HG03066 (cell line): ENCODE measurements around the gene SYCP2L.
"Not testable (repeated sequence)": the region's sequence is repeated elsewhere in the genome, so short reads cannot be mapped to it uniquely, and the experiment has no call there.

ENCODE experiments used
- ATAC-seq: cut with Tn5 transposase; IDR thresholded peaks from one replicate; pipeline ENCODE4 v1.9.1; 2021; ENCODE audit warnings: low read depth; ENCODE audit not compliant: unreplicated experiment

Gene SYCP2L

DNA sequence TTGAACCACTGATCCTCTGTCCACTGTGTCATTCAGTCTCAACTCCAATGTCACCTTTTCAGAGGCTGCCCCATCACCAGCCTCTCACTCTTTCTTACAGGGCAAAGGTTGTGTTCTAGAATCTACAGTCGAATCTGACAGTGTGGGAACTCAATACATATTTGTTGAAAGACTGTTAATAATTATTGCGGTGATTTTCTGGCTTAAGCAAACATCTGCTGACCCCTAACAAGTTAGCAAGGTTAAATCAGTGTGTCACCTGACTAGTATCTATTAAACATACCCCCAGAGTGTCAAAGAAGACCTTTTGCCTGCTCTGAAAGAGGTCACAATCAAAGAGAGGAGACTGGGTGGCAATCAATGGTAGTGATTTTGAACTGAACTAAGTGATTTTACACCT, 115.3 kb downstream of the SYCP2L start:
- ATAC-seq = no peak

DNA sequence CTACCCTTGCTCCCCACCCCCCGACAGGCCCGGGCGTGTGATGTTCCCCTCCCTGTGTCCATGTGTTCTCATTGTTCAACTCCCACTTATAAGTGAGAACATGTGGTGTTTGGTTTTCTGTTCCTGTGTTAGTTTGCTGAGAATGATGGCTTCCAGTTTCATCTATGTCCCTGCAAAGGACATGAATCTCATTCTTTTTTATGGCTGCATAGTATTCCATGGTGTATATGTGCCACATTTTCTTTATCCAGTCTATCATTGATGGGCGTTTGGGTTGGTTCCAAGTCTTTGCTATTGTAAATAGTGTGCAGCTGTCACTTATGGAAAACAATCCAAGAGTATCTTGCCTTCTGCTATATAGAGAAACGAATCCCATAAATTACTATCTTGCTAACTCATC, 116.4 kb downstream of the SYCP2L start:
- not testable (repeated sequence) for ATAC-seq

DNA sequence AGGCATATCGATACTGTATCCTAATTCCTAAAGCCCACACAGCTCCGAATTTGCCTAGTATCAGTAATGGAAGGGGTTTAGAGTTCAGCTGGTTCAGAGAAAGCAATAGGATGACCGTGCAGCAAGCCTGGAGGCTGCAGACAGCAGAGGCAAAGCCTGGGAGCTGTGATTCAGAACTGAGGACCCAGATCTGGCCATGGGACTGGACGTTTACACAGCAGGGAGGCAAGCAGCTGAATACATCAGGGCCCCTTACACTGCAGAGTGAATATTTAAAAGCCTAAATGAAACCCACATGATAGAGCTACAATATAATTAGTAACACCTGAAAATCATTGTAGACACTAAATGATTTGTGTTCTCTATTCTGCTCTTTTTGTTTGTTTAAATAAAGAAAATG, 119.2 kb downstream of the SYCP2L start:
- no peak for ATAC-seq

DNA sequence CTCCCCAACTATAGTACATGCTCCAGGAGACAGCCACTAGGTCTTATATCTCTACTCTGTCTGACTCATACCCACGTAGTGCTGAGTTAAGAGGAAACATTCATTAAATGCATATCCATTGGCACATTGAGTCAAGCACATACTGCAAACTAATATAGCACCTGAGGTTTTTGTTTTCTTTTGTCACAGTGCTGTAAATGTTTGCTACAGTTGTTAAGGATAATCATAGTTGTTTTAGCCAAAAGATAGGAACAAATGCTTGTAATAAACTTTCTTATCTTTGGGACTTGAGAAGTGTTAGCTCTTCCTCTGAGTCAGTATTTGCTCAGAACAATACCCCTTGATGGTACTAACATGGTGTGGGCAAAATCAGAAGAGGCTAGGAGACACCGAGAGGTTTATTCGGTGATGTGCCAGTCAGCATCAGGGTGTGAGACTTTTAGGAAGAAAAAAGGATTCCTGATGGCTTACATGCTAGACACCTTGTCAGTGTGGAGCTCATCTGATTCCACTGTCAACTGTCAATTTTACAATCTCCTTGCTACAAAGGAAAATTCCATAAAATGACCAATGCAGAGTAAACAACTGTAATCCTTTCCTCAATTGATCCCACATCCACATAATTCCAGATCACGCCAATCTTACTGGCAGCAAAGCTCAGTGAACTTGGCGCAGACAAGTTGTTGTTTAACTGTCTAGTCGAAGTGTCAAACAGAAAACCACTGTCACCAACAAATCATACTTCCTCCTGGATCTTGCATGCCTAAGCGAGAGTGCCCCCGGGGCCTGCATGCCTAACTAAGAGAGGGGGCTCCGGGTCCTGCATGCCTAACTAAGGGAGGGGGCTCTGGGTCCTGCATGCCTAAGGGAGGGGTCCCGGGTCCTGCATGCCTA, 121.1 kb downstream of the SYCP2L start:
- no peak for ATAC-seq

DNA sequence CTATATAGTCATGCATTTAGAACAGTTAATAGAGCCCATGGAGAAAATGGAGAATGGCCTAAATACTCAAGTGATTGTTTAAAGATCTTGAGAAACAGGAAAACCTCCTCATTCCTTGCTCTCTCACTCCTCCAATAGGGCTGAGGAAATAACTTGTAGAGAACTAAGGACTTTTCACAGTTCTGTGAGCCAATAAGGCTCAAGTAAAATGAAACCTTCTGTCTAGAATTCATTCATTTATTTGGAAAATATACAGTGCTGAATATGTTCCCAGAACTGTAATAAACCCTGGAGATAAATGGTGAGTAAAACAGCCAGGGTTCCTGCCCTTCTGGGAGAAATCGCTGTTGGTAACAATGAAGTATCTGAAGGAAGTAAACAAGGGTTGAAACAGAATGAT, 122.0 kb downstream of the SYCP2L start:
- no peak for ATAC-seq

DNA sequence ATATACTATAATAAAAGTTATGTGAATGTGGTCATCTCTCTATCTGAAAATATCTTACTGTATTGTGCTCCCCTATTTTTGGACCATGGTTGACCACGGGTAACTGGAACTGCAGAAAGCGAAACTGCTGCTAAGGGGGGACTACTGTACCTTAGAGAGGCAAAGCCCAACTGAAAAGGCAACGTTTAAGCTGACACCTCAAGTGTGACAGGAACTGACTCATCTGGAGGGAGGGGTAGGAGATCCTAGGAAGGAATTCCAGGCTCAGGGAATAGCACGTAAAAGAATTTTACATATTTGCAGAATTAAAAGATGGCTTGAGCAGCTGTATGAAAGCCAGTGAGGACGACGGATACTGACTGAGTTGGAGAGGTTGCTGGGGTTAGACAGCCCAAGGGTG, 122.5 kb downstream of the SYCP2L start:
- ATAC-seq = peak; percentile 75

DNA sequence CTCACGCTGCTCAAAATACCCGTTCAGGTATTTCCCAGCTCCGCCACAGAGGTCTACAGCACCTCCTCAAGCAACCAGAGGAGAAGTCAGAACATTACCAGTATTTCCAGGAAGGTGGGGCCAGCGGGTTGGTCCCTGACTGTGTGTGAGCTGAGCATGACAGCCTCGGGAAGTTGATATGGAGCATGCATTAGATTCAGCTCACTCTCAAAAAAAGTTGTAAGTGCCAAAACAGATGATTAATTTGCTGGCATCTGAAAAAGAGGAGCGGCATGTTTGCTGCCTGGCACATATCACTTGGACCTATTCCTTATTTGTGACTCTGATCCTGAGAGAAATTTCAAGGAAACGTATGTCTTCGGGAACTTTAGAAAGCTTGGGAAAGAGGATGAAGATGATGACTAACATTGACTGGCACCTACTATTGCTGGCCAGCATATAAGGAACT, 125.0 kb downstream of the SYCP2L start:
- ATAC-seq = no peak

DNA sequence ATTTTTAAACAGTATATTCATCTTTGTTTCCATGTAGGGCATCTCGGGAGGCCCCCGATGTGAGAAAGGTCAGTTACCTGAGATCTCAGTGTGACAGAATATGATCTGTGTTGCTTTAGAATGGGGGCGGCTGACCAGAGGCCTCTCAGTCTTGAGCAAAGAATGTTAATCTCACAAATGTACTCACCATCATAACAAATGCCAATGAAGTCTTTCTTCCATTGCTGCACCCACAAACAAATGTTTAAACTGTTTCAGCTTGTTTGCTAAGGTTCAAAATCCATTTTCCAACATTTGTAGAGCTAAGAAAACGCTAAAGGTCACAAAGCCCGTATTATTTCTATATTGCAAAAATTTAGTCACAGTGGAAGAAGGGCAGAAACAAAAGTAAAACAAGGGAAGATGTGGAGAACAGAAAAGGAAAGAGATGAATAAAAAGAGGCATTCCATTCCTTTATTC, 125.5 kb downstream of the SYCP2L start:
- no peak for ATAC-seq

DNA sequence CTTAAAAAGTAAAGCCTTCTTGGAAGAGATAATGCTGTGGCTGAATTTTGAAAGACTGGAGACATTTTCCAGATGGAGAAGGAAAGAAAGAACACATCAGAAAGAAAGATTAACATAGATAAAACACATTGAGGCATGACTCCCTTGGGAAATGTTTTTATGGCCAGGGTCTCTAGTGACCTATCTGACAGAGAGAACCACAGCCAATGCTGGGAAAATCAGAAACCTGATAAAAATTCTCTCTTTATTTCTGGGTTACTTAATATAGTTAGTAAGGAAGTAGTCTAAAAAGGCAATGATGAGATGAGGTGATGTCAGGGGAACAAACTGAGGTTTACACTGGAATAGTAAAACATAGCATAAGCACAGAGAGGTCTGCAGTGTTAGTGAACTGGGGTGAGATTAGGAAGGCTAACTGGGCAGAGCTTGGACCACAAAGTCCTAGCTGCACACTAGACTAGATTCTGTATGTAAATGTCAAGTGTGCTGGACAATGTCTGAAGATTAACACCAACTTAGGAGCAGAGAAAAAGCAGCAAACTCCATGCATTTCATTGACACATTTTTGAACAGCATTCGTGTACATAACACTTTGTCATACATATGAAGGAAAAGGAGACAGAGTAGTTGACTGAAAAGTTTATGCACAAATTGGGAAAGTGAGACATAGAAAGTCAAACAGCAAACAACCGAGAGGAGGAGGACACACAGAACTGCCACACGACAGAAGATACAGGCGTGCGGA, 126.3 kb downstream of the SYCP2L start:
- ATAC-seq = no peak

DNA sequence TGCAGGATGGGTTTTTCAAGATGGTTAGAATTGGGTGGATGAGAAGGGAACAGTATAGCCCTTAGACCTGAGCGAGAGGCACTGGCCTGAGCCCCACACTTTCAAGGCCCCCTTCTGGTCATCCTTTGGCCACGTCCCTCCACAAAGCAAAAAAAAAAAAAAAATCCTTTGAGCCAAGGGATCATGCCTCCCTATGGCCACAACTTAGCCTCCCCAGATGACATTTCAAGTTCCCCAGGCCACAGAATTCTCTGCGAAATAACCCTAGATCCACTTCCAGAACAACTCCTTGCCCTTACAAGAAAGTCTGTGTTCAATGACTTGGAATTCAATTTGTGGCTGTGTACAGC, 126.8 kb downstream of the SYCP2L start:
- ATAC-seq = no peak

DNA sequence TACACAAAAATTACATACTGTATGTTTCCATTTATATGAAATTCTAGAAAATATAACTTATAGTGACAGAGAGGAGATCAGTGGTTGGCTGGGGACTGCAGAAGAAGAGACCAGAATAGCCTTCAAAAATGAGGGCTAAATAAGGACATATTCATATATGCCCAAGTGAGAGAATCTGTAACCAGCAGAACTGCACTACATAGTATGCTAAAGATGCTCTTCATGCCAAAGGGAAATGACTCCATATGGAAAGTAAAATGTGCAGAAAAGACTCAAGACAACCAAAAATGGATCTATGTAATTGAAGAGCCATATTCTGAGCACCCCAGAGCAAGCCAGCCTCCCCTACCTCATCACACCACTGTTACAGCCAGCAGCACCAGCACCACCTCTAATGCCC, 128.2 kb downstream of the SYCP2L start:
- no peak for ATAC-seq

DNA sequence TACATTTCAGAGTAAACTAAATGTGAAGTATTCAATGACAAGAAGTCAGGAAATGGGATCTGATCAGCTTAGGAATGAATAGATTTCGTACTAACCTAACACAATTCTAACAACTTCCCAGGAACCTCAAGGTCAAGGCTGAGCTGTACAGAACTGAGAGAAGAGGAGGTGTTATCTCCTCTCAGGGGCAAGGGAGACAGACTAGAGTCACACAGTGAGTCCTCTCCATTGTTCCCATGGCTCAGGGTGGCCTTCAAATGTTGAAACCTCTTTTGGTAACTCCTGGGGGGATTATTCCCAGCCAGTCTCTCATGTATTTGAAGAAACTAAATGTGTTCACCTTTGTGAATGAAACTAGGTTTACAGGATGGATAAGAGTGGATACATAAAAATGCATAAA, 129.6 kb downstream of the SYCP2L start:
- ATAC-seq = no peak

DNA sequence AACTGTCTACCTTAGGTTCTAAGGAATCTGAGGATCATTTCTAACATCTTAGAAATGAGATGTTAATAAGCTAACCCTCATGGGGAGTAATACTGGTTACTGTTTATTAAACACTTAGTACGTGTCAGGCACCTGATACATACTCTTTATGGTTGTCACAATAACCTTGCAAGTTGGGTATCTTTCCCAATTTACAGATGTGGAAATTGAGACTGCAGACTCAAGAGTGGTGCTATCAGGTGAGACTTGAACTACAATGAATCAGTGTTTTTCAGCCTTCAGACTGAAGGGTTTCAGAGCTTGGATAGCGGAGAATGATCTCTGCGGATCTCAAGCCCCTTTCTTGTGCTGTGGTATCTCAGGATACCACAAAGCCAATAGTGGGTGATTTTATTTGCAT, 130.2 kb downstream of the SYCP2L start:
- ATAC-seq = no peak

DNA sequence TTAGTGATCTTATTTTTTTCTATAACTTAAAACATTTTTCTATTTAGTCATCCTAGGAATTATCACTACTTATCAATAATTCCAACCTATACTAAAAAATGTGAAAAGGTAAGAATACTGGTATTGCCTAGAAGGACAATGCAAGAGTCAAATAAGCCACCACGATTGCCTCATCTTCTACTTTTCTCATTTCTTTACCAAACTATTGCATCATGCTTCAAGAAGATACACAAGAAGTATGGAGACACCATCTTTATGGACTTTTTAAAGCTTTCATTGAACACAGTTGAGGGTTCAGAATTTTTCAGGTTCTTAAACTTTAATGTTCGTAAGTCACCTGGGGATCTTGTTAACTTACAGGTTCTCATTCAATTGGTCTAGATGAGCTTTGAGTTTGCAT, 131.4 kb downstream of the SYCP2L start:
- no peak for ATAC-seq

DNA sequence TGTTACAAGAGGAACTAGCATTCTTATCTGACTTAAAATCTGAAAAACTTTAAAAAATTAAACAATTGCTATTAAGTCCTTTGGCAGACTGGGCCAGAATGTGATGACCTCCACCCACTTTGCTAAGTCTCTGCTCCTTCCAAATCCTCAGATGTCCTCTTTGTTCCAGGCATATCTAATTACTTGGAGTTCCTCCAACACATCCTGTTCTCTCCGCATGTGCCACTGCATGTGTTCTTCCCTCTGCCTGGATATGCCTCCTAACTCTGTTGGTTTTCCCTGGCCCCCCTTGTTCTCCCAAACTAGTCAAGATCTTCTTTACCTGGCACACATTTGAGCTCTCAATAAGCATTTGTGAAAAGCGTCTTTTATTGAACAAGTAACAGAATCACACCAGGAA, 134.2 kb downstream of the SYCP2L start:
- no peak for ATAC-seq

DNA sequence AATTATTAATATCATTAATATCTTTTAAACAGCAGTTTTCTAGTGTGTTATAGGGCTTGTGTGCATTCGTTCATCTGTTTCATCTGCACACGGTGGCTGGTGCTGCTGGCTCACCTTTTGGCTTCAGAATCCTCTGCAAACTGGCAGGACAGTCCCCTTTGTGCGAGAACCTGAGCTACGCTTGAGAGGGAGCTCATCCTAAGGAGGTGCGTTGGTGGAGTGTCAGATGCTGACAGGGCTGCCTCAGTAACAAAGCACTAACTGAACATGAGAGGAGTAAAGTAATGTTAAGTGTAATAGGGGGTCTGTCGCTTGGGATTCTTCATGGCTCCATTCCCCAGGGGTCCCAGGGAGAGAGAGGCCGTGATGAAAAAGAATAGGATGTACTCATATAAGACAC, 134.9 kb downstream of the SYCP2L start:
- ATAC-seq = no peak

DNA sequence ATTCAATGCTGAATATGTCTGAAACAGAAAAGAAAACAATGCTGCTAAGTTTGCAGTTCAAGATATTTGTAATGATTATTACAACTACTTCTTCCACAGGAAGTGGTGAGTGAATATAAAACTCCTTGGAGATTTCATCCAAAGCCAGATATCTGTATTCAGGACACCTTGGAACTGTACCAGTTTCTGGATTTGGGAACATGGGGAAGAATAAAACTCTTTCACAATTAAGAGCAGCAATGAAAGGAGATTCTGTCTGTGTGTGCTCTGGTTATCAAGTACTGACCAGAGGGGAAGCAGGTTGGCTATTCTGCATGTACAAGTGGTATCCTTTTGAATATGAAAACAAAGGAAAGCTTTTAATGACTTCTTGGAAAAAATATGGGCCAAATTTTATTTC, 136.2 kb downstream of the SYCP2L start:
- ATAC-seq = no peak
